Endothelial cell of hepatic sinusoid (primary cell): ENCODE measurements around the gene ST7.

Experiments
- in situ Hi-C: cut with HindIII; loops from 2 replicates; pipeline ENCODE4 v1.10.0; 2017; ENCODE audit warnings: low sequenced_read_pairs

The ST7 gene

GRCh38 chr7:117008118-117008885 is 55.0 kb downstream of the ST7 start:
- in situ Hi-C loops: loop anchor here (5.0 kb wide), 1 partner anchor 119 kb away; no protein-coding TSS in a partner anchor

- in situ Hi-C loops: loop anchor here (5.0 kb wide), 1 partner anchor 118 kb away; no protein-coding TSS in a partner anchor
Observed at GRCh38 chr7:117008886-117009531, 55.7 kb downstream of the ST7 start.

- in situ Hi-C loops: loop anchor here (5.0 kb wide), 1 partner anchor 117 kb away; no protein-coding TSS in a partner anchor
Observed at GRCh38 chr7:117009705-117010361, 56.5 kb downstream of the ST7 start.

DNA sequence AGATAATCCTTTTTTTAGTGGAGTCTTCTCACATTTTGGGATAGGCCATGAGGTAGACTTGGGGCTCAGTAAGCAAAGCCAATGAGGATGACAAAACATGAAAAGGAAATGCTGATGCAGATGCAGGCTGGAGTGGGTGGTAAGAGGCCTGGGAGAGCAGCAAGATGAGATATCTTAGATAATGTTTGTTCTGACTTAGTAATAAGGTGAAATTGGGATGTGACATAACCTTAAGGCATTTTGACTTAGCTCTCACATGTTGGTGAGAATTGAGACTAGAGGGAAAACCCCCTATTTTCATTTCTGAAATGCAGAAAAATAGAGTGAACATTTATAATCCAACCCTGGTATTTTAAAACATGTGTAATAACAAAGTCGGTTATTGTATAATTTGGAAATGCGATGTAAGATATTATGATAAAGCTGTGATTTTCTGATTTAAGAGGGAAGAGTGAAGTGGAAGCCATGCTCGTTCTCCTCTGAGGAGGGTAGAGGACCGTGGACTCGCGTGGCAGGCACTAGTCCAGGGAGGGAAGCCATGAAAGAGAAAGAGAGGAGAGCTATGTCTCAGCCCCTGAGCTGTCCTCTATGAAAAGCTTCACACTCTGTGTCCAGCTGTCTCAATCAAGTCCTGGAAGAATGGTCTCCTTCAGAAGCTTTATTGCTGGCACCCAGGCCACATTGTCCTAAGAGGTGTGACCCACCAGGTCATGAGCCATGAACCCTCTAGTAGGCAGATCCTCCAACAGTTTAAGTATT is 57.3 kb downstream of the ST7 start:
- in situ Hi-C loops: no loop called here

- in situ Hi-C loops: no loop called here
Observed at GRCh38 chr7:117011419-117012260, 58.3 kb downstream of the ST7 start.

- in situ Hi-C loops: no loop called here
Observed at GRCh38 chr7:117012284-117012683, 59.0 kb downstream of the ST7 start.

GRCh38 chr7:117012696-117013095 is 59.4 kb downstream of the ST7 start:
- in situ Hi-C loops: no loop called here

DNA sequence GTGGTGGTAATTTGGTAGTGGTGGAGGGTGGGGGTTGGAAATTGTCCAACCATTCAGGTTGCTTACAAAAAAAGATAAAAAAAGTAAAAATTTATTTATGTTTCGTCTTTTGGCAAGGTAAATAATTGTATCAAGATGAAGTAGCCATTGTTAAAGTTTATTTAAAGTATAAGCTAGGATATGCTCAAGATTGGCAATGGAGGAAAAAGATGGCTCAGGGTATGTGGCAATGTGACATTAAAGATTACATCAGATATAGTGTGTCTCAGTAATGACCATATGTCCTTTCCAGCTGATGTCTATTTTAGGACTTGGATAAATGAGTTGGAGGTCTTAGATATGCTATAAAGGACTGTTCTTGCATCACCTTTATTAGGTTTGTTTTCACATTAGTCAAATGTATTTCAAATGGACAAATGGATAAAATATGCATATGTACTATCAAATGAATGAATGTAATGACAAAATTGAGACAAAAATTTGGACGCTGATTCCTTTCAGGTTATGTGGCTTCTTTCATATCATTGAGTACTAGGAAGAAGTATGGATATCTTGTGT is 60.9 kb downstream of the ST7 start:
- in situ Hi-C loops: no loop called here

GRCh38 chr7:117014673-117015133 is 61.4 kb downstream of the ST7 start:
- in situ Hi-C loops: no loop called here

DNA sequence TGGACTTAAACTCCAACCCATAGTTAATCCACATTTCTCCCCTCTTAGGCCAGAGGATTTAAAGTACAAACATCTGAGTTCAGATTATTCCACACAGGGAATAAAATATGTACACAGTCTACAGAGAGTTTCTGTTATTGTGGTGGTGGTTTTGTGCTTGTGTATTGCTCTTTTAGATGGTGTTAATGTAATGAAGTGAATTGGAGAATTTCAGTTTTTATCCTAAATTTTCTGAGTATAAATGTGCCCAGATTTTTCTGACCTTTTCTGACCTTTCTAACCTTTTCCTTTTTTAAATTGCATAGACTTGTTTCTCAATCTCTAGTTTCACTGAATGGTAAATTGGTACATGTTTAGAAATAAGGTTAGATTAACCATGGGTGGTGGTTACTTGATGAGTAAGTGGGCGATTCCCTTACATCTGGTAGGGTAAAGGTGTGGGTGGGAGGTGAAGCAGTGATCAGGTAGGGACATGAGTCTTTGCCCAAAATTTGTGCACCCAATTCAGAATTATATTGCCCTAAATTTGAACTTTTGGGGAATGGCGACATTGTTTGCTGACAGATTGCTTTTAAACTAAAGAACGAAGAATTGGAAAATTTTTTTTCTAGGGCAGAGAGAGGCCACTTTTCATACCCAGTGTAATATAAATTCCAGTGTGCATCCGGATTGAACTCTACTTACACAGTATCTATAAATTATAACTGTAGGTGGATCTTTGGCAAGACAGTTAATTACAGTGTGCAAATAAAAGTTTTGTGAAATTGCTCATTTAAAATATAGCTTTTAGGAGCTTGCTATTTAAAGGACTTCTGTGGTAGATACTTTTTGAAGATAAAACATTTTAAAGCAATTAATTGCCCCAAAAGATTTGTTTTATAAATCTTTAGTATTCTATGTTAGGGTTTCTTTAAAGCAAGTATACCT is 62.2 kb downstream of the ST7 start:
- in situ Hi-C loops: no loop called here

- in situ Hi-C loops: no loop called here
Observed at GRCh38 chr7:117017017-117017451, 63.7 kb downstream of the ST7 start.

- in situ Hi-C loops: no loop called here
Observed at GRCh38 chr7:117017702-117018266, 64.5 kb downstream of the ST7 start.

GRCh38 chr7:117018713-117019112 is 65.4 kb downstream of the ST7 start:
- in situ Hi-C loops: no loop called here

- in situ Hi-C loops: no loop called here
Observed at GRCh38 chr7:117019287-117019686, 66.0 kb downstream of the ST7 start.

- in situ Hi-C loops: no loop called here
Observed at GRCh38 chr7:117019786-117020590, 66.7 kb downstream of the ST7 start.

- in situ Hi-C loops: no loop called here
Observed at GRCh38 chr7:117020591-117020973, 67.3 kb downstream of the ST7 start.

DNA sequence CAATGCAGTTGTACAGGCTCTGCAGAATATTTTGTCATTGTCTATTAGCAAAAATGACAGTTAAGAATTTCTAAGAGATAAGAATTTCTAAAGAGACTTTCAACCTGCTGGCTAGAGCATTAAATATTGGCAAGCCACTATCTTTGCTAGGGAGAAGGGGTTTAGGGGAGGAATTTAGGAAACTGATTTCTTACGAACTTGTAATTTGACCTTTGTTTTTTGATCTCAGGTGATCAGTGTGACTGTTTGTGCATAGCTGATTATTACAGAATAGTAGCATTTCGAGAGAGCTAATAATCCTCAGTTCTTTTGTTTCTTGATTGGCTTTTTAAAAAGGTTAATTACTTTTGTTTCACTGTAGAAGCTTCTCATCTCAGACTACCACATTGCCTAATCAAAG is 68.1 kb downstream of the ST7 start:
- in situ Hi-C loops: no loop called here
